H9 (cell line): ENCODE measurements around the gene COQ8A. TPM values are rescaled to one million over a fixed set of nuclear protein-coding genes. Genes with fewer than 3 reads are reported as not detected.
A peak's percentile ranks its signal among the peaks of the same experiment; 100 is the strongest.

Experiments used
- DNase-seq: peaks from one replicate; pipeline ENCODE4 v3.0.0-alpha.2; 2017
- H2AFZ ChIP-seq: one replicate; pipeline ENCODE4 v1.6.1; 2013; ENCODE audit warnings: mild to moderate bottlenecking, low read length, control low read depth, moderate library complexity
- H2AK5ac ChIP-seq: 2 replicates; pipeline ENCODE4 v1.6.1; 2013; ENCODE audit warnings: low read length, control low read depth, mixed read lengths; ENCODE audit not compliant: insufficient read length
- H2BK120ac ChIP-seq: one replicate; pipeline ENCODE4 v1.6.1; 2013; ENCODE audit warnings: low read depth, mild to moderate bottlenecking, low read length, control low read depth, inconsistent platforms; ENCODE audit not compliant: poor library complexity, severe bottlenecking
- H2BK12ac ChIP-seq: 2 replicates; pipeline ENCODE4 v1.6.1; 2013; ENCODE audit warnings: low read length, control low read depth, mixed read lengths, low read depth; ENCODE audit not compliant: insufficient read length
- H2BK15ac ChIP-seq: 2 replicates; pipeline ENCODE4 v1.6.1; 2013; ENCODE audit warnings: low read depth, low read length, control low read depth
- H2BK20ac ChIP-seq: one replicate; pipeline ENCODE4 v1.6.1; 2013; ENCODE audit warnings: low read depth, mild to moderate bottlenecking, low read length, control low read depth, inconsistent platforms; ENCODE audit not compliant: poor library complexity, severe bottlenecking
- H2BK5ac ChIP-seq: 2 replicates; pipeline ENCODE4 v1.6.1; 2013; ENCODE audit warnings: low read length, control low read depth, mixed read lengths; ENCODE audit not compliant: insufficient read length
- H3K14ac ChIP-seq: 2 replicates; pipeline ENCODE4 v1.6.1; 2013; ENCODE audit warnings: low read length, control low read depth; ENCODE audit not compliant: insufficient read depth
- H3K18ac ChIP-seq: 2 replicates; pipeline ENCODE4 v1.6.1; 2013; ENCODE audit warnings: low read depth, mild to moderate bottlenecking, mixed read lengths, low read length, control low read depth; ENCODE audit not compliant: insufficient read length
- H3K23ac ChIP-seq: 2 replicates; pipeline ENCODE4 v1.6.1; 2013; ENCODE audit warnings: low read length, control low read depth, mixed read lengths, low read depth; ENCODE audit not compliant: insufficient read length
- H3K23me2 ChIP-seq: 2 replicates; pipeline ENCODE4 v1.6.1; 2013; ENCODE audit warnings: low read depth, mild to moderate bottlenecking, mixed read lengths, low read length, control low read depth; ENCODE audit not compliant: insufficient read length, poor library complexity, severe bottlenecking
- H3K27ac ChIP-seq: 2 replicates; pipeline ENCODE4 v1.5.1; 2013; ENCODE audit warnings: low read length, control low read depth, mixed read lengths, low read depth; ENCODE audit not compliant: insufficient read length
- H3K27me3 ChIP-seq: 2 replicates; pipeline ENCODE4 v1.6.1; 2013; ENCODE audit warnings: low read length, control low read depth, inconsistent platforms; ENCODE audit not compliant: insufficient read depth
- H3K4ac ChIP-seq: 2 replicates; pipeline ENCODE4 v1.6.1; 2013; ENCODE audit warnings: low read depth, mild to moderate bottlenecking, control low read depth, inconsistent platforms, low read length, moderate library complexity
- H3K4me1 ChIP-seq: 2 replicates; pipeline ENCODE4 v1.6.1; 2013; ENCODE audit warnings: low read length, control low read depth, inconsistent platforms; ENCODE audit not compliant: insufficient read depth
- H3K4me2 ChIP-seq: 2 replicates; pipeline ENCODE4 v1.6.1; 2013; ENCODE audit warnings: low read length, control low read depth, mixed read lengths; ENCODE audit not compliant: insufficient read length, insufficient read depth
- H3K56ac ChIP-seq: 2 replicates; pipeline ENCODE4 v1.6.1; 2013; ENCODE audit warnings: low read depth, mild to moderate bottlenecking, mixed read lengths, low read length, control low read depth; ENCODE audit not compliant: insufficient read length
- H3K79me1 ChIP-seq: 2 replicates; pipeline ENCODE4 v1.6.1; 2013; ENCODE audit warnings: low read depth, mild to moderate bottlenecking, moderate library complexity, low read length, control low read depth, inconsistent platforms; ENCODE audit not compliant: insufficient read depth, poor library complexity, severe bottlenecking
- H3K79me2 ChIP-seq: 2 replicates; pipeline ENCODE4 v1.6.1; 2013; ENCODE audit warnings: low read length, control low read depth, inconsistent platforms; ENCODE audit not compliant: insufficient read depth
- H3K9ac ChIP-seq: 2 replicates; pipeline ENCODE4 v1.6.1; 2013; ENCODE audit warnings: low read length, control low read depth, mixed read lengths; ENCODE audit not compliant: insufficient read length; ENCODE audit errors: extremely low read depth
- H3K9me3 ChIP-seq: one replicate; pipeline ENCODE4 v1.6.1; 2013; ENCODE audit warnings: low read depth, low read length, inconsistent platforms; ENCODE audit not compliant: control insufficient read depth
- H3T11ph ChIP-seq: one replicate; pipeline ENCODE4 v1.6.1; 2013; ENCODE audit warnings: mild to moderate bottlenecking, low read length, control low read depth, inconsistent platforms
- H4K20me1 ChIP-seq: one replicate; pipeline ENCODE4 v1.6.1; 2013; ENCODE audit not compliant: control insufficient read depth, insufficient read length, insufficient read depth
- H4K5ac ChIP-seq: 2 replicates; pipeline ENCODE4 v1.6.1; 2013; ENCODE audit warnings: low read depth, mild to moderate bottlenecking, mixed read lengths, low read length, control low read depth; ENCODE audit not compliant: insufficient read length
- H4K8ac ChIP-seq: replicated peaks from 2 replicates; pipeline ENCODE4 v1.6.1; 2013; ENCODE audit warnings: low read length, control low read depth, mixed read lengths, low read depth; ENCODE audit not compliant: insufficient read length
- H4K91ac ChIP-seq: 2 replicates; pipeline ENCODE4 v1.6.1; 2013; ENCODE audit warnings: low read depth, mild to moderate bottlenecking, moderate library complexity, mixed read lengths, low read length, control low read depth; ENCODE audit not compliant: insufficient read length
- H3K27ac Mint-ChIP-seq, 3 experiments: 2 replicates in 2 of 3; 3 replicates in 1 of 3; pipeline ENCODE4 v1.8.0; 2020 to 2021; ENCODE audit warnings: mixed read lengths in 3 of 3, mild to moderate bottlenecking in 1 of 3, moderate library complexity in 1 of 3
- H3K27me3 Mint-ChIP-seq: 2 replicates; pipeline ENCODE4 v1.8.0; 2021; ENCODE audit warnings: low read depth, mild to moderate bottlenecking, moderate library complexity, mixed read lengths
- H3K36me3 Mint-ChIP-seq, 3 experiments: 2 replicates in 2 of 3; 3 replicates in 1 of 3; pipeline ENCODE4 v1.8.0; 2020 to 2021; ENCODE audit warnings: low read depth in 3 of 3, mixed read lengths in 3 of 3; ENCODE audit not compliant: insufficient read depth in 1 of 3
- H3K4me1 Mint-ChIP-seq, 2 experiments: 2 replicates each; pipeline ENCODE4 v1.8.0; 2020; ENCODE audit warnings: mixed read lengths in 2 of 2
- H3K4me3 Mint-ChIP-seq, 2 experiments: 2 replicates in 1 of 2; 3 replicates in 1 of 2; pipeline ENCODE4 v1.8.0; 2020 to 2021; ENCODE audit warnings: mild to moderate bottlenecking in 2 of 2, mixed read lengths in 2 of 2, moderate library complexity in 1 of 2
- H3K9me3 Mint-ChIP-seq, 2 experiments: 2 replicates in 1 of 2; 3 replicates in 1 of 2; pipeline ENCODE4 v1.8.0; 2020; ENCODE audit warnings: mild to moderate bottlenecking in 2 of 2, mixed read lengths in 2 of 2, moderate library complexity in 1 of 2
- WGBS: extraction: QIAGEN DNeasy Blood & Tissue Kit; methylation state at CpG from one replicate; pipeline ENCODE4 v1.1.7; 2013; ENCODE audit warnings: missing lambda C conversion rate, low lambda C conversion rate, mixed read lengths; ENCODE audit not compliant: insufficient read length; ENCODE audit errors: extremely low coverage; 5-methylcytosine and 5-hydroxymethylcytosine counted together
- total RNA-seq: library from RNA; stranded (reverse); gene quantifications from 2 replicates; pipeline ENCODE4 v1.2.1, GENCODE V29; 2021
- TF ChIP-seq, protein P1 (sequence below): fragments of 200-600 bp; sonication (generic); conservative IDR thresholded peaks from 3 replicates; pipeline ENCODE4 v1.8.0; 2021; ENCODE audit warnings: antibody characterized with exemption, mild to moderate bottlenecking

COQ8A gene
- total RNA-seq, 1 experiment from 2014 or later: 26.0 TPM

DNA sequence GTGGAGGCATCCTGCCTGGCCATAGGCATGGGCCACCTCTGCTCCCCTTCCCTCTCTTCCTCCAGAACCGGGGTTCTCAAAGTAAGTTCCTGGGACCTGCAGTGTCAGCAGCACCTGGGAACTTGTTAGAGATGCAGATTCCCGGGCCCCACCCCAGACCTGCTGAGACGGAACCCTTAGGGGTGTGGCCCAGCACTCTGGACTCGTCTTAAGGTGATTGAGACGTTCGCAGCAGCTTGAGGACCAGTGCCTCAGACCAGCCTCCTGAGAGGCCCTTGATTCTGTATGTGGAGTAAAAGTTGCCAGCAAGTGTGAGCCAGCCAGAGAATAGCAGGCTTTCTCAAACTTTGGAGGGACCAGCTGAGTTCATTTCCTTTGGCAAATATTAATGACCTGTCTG lies 14.2 kb downstream of the COQ8A start:
- H4K91ac ChIP-seq: no peak overlapping the region
- no peaks in the 10 kb centered on the region for H3K9me3 ChIP-seq
- H3K56ac ChIP-seq: no peak overlapping the region
- peaks cover 10 to 27% (median 16%) of the 10 kb centered on the region in 3 experiments for H3K36me3 Mint-ChIP-seq
- no peak for DNase-seq
- H2BK12ac ChIP-seq: no peak overlapping the region
- H3K27ac Mint-ChIP-seq: 0 out of 7 replicates have a peak overlapping the region, but pooled peaks of 1 of the 3 experiments have one; percentile 14
- no peak overlapping the region for H4K8ac ChIP-seq
- H3K4me1 Mint-ChIP-seq: peaks cover 11 to 18% of the 10 kb centered on the region in 2 experiments
- no peak overlapping the region for H3K14ac ChIP-seq
- H3K27ac ChIP-seq: no peak overlapping the region
- H2AFZ ChIP-seq: no peak overlapping the region
- H2BK20ac ChIP-seq: no peak overlapping the region
- H3K9ac ChIP-seq: no peak overlapping the region
- no peak overlapping the region for H2AK5ac ChIP-seq
- H3K79me1 ChIP-seq: no peaks in the 10 kb centered on the region
- H2BK15ac ChIP-seq: no peak overlapping the region
- no peaks in the 10 kb centered on the region for H4K20me1 ChIP-seq
- H3K4me2 ChIP-seq: no peak overlapping the region
- no peak overlapping the region for H3K4ac ChIP-seq
- H3K27me3 Mint-ChIP-seq: peaks cover 2% of the 10 kb centered on the region; the same call in 1 of the 2 replicates
- H2BK120ac ChIP-seq: no peak overlapping the region
- TF ChIP-seq, protein P1, sequence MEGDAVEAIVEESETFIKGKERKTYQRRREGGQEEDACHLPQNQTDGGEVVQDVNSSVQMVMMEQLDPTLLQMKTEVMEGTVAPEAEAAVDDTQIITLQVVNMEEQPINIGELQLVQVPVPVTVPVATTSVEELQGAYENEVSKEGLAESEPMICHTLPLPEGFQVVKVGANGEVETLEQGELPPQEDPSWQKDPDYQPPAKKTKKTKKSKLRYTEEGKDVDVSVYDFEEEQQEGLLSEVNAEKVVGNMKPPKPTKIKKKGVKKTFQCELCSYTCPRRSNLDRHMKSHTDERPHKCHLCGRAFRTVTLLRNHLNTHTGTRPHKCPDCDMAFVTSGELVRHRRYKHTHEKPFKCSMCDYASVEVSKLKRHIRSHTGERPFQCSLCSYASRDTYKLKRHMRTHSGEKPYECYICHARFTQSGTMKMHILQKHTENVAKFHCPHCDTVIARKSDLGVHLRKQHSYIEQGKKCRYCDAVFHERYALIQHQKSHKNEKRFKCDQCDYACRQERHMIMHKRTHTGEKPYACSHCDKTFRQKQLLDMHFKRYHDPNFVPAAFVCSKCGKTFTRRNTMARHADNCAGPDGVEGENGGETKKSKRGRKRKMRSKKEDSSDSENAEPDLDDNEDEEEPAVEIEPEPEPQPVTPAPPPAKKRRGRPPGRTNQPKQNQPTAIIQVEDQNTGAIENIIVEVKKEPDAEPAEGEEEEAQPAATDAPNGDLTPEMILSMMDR: no peak
- WGBS: no CpG with 5 or more reads among the region's 6 CpGs
- H3K27me3 ChIP-seq: no peaks in the 10 kb centered on the region
- H3T11ph ChIP-seq: no peak overlapping the region
- H3K23me2 ChIP-seq: no peaks in the 10 kb centered on the region
- no peak overlapping the region for H2BK5ac ChIP-seq
- H3K23ac ChIP-seq: no peak overlapping the region
- no peak overlapping the region for H3K18ac ChIP-seq
- no peaks in the 10 kb centered on the region for H3K79me2 ChIP-seq
- no peaks in the 10 kb centered on the region; the same call in 1 of the 2 replicates for H3K4me1 ChIP-seq
- H3K4me3 Mint-ChIP-seq: no peak overlapping the region
- H4K5ac ChIP-seq: no peak overlapping the region
- peaks cover 16 to 24% of the 10 kb centered on the region in 2 experiments for H3K9me3 Mint-ChIP-seq
